K562 (cell line): Measurements from ENCODE around the gene RPL22. TPM values are rescaled to one million over a fixed set of nuclear protein-coding genes. Genes with fewer than 3 reads are reported as not detected.

Experiments
- BMI1 ChIP-seq: fragments of 150-350 bp; IDR thresholded peaks from 2 replicates; pipeline ENCODE4 v1.6.1; 2014; ENCODE audit warnings: low read length
- C11orf30 ChIP-seq: fragments of 450-650 bp; IDR thresholded peaks from 2 replicates; pipeline ENCODE4 v1.6.1; 2016; ENCODE audit warnings: low read depth, mild to moderate bottlenecking
- EHMT2 ChIP-seq: fragments of 450-650 bp; IDR thresholded peaks from 2 replicates; pipeline ENCODE4 v1.6.1; 2018; ENCODE audit warnings: antibody characterized with exemption
- ERF ChIP-seq: fragments of 450-650 bp; formaldehyde crosslinking; IDR thresholded peaks from 2 replicates; pipeline ENCODE4 v1.4.0; 2020; ENCODE audit warnings: mild to moderate bottlenecking, mixed read lengths
- FOXA3 ChIP-seq, 2 experiments: fragments of 450-650 bp in 1 of 2; sonication (generic) in 1 of 2; formaldehyde crosslinking; IDR thresholded peaks in 1 of 2; conservative IDR thresholded peaks in 1 of 2; 2 replicates each; pipeline versions ENCODE4 v1.4.0 to v1.8.0; 2020 to 2022; ENCODE audit warnings: mild to moderate bottlenecking in 2 of 2, missing genetic modification reagents in 1 of 2
- GABPB1 ChIP-seq: sonication (generic); formaldehyde crosslinking; IDR thresholded peaks from 2 replicates; pipeline ENCODE4 v1.8.0; 2022; ENCODE audit warnings: mild to moderate bottlenecking, missing genetic modification reagents
- HDAC1 ChIP-seq, 2 experiments: fragments of 450-650 bp; IDR thresholded peaks; 2 replicates each; pipeline ENCODE4 v1.6.1; 2016 to 2017; ENCODE audit warnings: inconsistent platforms in 1 of 2, mild to moderate bottlenecking in 1 of 2, moderate library complexity in 1 of 2
- KDM1A ChIP-seq, 2 experiments: fragments of 450-650 bp; IDR thresholded peaks; 2 replicates each; pipeline ENCODE4 v1.6.1; 2016; ENCODE audit warnings: mild to moderate bottlenecking in 2 of 2
- MAFK ChIP-seq: IDR thresholded peaks from 2 replicates; pipeline ENCODE4 v1.6.1; 2011; ENCODE audit warnings: low read length, improper control_type of control experiment
- MTA1 ChIP-seq: fragments of 450-650 bp; IDR thresholded peaks from 2 replicates; pipeline ENCODE4 v1.6.1; 2017; ENCODE audit warnings: borderline replicate concordance
- NBN ChIP-seq: fragments of 450-650 bp; IDR thresholded peaks from 2 replicates; pipeline ENCODE4 v1.6.1; 2016; ENCODE audit warnings: low read depth, mild to moderate bottlenecking
- NEUROD1 ChIP-seq: fragments of 150-350 bp; IDR thresholded peaks from 2 replicates; pipeline ENCODE4 v1.6.1; 2014; ENCODE audit warnings: borderline replicate concordance, low read length, low read depth; ENCODE audit not compliant: partially characterized antibody
- NR2C1 ChIP-seq, 2 experiments: fragments of 450-650 bp; IDR thresholded peaks; 2 replicates each; pipeline ENCODE4 v1.6.1; 2017; ENCODE audit warnings: mild to moderate bottlenecking in 2 of 2, antibody characterized with exemption in 1 of 2, inconsistent platforms in 1 of 2, missing compliant biosample characterization in 1 of 2, missing genetic modification characterization in 1 of 2
- RAD21 ChIP-seq, 2 experiments: fragments of 250-450 bp in 1 of 2; fragments of 450-650 bp in 1 of 2; sonication (Bioruptor Pico) in 1 of 2; formaldehyde crosslinking in 1 of 2; IDR thresholded peaks in 1 of 2; conservative IDR thresholded peaks in 1 of 2; 2 replicates each; pipeline versions ENCODE4 v1.4.0 to v1.8.0; 2020 to 2022; ENCODE audit warnings: mild to moderate bottlenecking in 2 of 2, moderate library complexity in 1 of 2
- U2AF1 ChIP-seq: fragments of 200-400 bp; formaldehyde crosslinking; optimal IDR thresholded peaks from 2 replicates; pipeline ENCODE3; 2017; ENCODE audit warnings: mild to moderate bottlenecking, low read depth, low read length, moderate library complexity
- ZBTB26 ChIP-seq: fragments of 450-650 bp; formaldehyde crosslinking; IDR thresholded peaks from 2 replicates; pipeline ENCODE4 v1.4.0; 2022; ENCODE audit warnings: missing genetic modification characterization
- ZNF143 ChIP-seq: sonication (generic); formaldehyde crosslinking; IDR thresholded peaks from 2 replicates; pipeline ENCODE4 v1.9.0; 2022; ENCODE audit warnings: mild to moderate bottlenecking, missing genetic modification reagents
- polyA plus RNA-seq, 8 experiments: library from polyadenylated mRNA; depleted of rRNA in 4 of 8; stranded (reverse) in 5 of 8; unstranded in 3 of 8; fragments of >200 nt; fragmentation: Nextera tagmentation in 2 of 8; fragmentation: Illumina TruSeq in 1 of 8; extraction: Ambion mirVana in 2 of 8; extraction: Trizol in 1 of 8; gene quantifications; 2 replicates each; pipeline versions ENCODE4 v1.2.1 to v1.2.3, GENCODE V29; 2011 to 2014; ENCODE audit warnings: inconsistent platforms in 1 of 8, missing spikeins in 1 of 8
- total RNA-seq, 7 experiments: library from RNA; depleted of rRNA in 6 of 7; stranded (reverse); fragments of >200 nt in 6 of 7; fragmentation: Illumina TruSeq in 2 of 7; extraction: Trizol in 2 of 7; gene quantifications; 2 replicates each; pipeline versions ENCODE4 v1.2.1 to v1.2.3, GENCODE V29; 2011 to 2021; ENCODE audit warnings: low replicate concordance in 1 of 7
- TF ChIP-seq, protein P1 (sequence below): fragments of 450-650 bp; formaldehyde crosslinking; IDR thresholded peaks from 2 replicates; pipeline ENCODE4 v1.4.0; 2022; ENCODE audit warnings: missing genetic modification characterization
- TF ChIP-seq, protein P2 (sequence below): fragments of 450-650 bp; formaldehyde crosslinking; IDR thresholded peaks from 2 replicates; pipeline ENCODE4 v1.4.0; 2020; ENCODE audit warnings: mild to moderate bottlenecking, moderate library complexity
- TF ChIP-seq, protein P3 (sequence below), 2 experiments: IDR thresholded peaks in 1 of 2; conservative IDR thresholded peaks in 1 of 2; 2 replicates each; pipeline ENCODE4 v1.6.1; 2016; ENCODE audit warnings: low read depth in 2 of 2, mild to moderate bottlenecking in 1 of 2, missing compliant biosample characterization in 1 of 2, missing genetic modification characterization in 1 of 2, moderate library complexity in 1 of 2

RPL22 gene
- total and polyA plus RNA-seq, 9 of the 15 experiments (the other 6 are each of a cell fraction or from before 2014, with no cell fraction given): 467 to 1,165 (median 607) TPM

GRCh38 chr1:6150006-6150938, 49.1 kb downstream of the RPL22 start (continued):
- TF ChIP-seq FOXA3 (CRISPR knock-in tag; conservative IDR thresholded peaks at IDR 0.05 in 1 of 2, IDR thresholded peaks at IDR 0.05 in 1 of 2) (no peak), MTA1 (0 out of 2 replicates have a peak, but pooled peaks have one; percentile 21), MAFK (no peak), ERF (CRISPR knock-in tag) (no peak), NBN (no peak), C11orf30 (no peak), NEUROD1 (no peak), NR2C1 (IDR thresholded peaks at IDR 0.05) (no peak), NR2C1 (tag; IDR thresholded peaks at IDR 0.05) (no peak), GABPB1 (no peak), EHMT2 (peak; percentile 64; the same call in 1 of the 2 replicates), BMI1 (no peak), KDM1A (IDR thresholded peaks at IDR 0.05) (peak; percentile 34 to 35; a peak in 2 of 4 replicates), U2AF1 (no peak), ZBTB26 (CRISPR knock-in tag) (0 out of 2 replicates have a peak, but pooled peaks have one; percentile 62), ZNF143 (CRISPR knock-in tag) (no peak), HDAC1 (IDR thresholded peaks at IDR 0.05) (peak in 1 of 2 experiments; percentile 30; a peak in 1 of 4 replicates), RAD21 (CRISPR knock-in tag; conservative IDR thresholded peaks at IDR 0.05 in 1 of 2, IDR thresholded peaks at IDR 0.05 in 1 of 2) (no peak)
- TF ChIP-seq, protein P1, sequence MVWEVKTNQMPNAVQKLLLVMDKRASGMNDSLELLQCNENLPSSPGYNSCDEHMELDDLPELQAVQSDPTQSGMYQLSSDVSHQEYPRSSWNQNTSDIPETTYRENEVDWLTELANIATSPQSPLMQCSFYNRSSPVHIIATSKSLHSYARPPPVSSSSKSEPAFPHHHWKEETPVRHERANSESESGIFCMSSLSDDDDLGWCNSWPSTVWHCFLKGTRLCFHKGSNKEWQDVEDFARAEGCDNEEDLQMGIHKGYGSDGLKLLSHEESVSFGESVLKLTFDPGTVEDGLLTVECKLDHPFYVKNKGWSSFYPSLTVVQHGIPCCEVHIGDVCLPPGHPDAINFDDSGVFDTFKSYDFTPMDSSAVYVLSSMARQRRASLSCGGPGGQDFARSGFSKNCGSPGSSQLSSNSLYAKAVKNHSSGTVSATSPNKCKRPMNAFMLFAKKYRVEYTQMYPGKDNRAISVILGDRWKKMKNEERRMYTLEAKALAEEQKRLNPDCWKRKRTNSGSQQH (CRISPR knock-in tag): 0 out of 2 replicates have a peak, but pooled peaks have one; percentile 13
- TF ChIP-seq, protein P2, sequence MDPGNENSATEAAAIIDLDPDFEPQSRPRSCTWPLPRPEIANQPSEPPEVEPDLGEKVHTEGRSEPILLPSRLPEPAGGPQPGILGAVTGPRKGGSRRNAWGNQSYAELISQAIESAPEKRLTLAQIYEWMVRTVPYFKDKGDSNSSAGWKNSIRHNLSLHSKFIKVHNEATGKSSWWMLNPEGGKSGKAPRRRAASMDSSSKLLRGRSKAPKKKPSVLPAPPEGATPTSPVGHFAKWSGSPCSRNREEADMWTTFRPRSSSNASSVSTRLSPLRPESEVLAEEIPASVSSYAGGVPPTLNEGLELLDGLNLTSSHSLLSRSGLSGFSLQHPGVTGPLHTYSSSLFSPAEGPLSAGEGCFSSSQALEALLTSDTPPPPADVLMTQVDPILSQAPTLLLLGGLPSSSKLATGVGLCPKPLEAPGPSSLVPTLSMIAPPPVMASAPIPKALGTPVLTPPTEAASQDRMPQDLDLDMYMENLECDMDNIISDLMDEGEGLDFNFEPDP: no peak
- TF ChIP-seq, protein P3, sequence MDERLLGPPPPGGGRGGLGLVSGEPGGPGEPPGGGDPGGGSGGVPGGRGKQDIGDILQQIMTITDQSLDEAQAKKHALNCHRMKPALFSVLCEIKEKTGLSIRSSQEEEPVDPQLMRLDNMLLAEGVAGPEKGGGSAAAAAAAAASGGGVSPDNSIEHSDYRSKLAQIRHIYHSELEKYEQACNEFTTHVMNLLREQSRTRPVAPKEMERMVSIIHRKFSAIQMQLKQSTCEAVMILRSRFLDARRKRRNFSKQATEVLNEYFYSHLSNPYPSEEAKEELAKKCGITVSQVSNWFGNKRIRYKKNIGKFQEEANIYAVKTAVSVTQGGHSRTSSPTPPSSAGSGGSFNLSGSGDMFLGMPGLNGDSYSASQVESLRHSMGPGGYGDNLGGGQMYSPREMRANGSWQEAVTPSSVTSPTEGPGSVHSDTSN (CRISPR knock-in tag; IDR thresholded peaks at IDR 0.05; ENCODE audit: low read depth): no peak
- TF ChIP-seq, protein P3 (tag; conservative IDR thresholded peaks at IDR 0.05; ENCODE audit: low read depth): 0 out of 2 replicates have a peak, but pooled peaks have one; percentile 16
